HG03521 (cell line): ENCODE results near the gene EFCAB6.

Source experiments
- ATAC-seq: cut with Tn5 transposase; IDR thresholded peaks from one replicate; pipeline ENCODE4 v1.9.1; 2021; ENCODE audit warnings: mild to moderate bottlenecking, moderate library complexity; ENCODE audit not compliant: unreplicated experiment

EFCAB6 gene

DNA sequence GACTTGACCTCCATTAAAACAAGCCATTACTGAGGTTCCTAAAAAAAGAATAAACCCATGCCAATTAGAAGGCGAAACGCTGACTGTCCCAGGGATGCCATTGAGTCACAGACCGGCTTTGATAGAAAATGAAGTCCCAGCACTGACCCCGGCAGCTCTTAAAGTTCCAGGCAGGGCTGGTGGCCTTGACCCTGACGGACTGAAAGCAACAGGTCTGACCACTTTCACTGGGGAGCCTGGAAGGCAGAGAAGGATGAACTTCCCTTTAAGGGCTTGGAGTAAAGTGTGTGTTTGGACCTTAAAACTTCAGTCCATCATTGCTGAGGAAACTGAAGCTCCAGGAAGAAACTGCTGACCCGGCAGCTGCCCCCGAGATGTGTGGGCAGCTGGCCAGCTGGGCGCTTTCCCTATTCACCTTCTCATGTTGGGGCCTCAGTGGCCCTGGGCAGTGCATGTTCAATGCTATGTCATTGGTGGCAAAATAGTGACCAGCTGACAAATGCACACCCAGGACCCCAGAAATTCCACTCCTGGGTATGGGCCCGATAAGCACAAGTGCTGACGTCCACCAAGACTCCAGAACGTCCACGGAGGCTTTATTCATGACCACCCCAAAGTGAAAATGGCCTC is 18.9 kb upstream of the EFCAB6 start:
- ATAC-seq, result no peak

GRCh38 chr22:43829904-43830851 is 18.1 kb upstream of the EFCAB6 start:
- no peak for ATAC-seq

DNA sequence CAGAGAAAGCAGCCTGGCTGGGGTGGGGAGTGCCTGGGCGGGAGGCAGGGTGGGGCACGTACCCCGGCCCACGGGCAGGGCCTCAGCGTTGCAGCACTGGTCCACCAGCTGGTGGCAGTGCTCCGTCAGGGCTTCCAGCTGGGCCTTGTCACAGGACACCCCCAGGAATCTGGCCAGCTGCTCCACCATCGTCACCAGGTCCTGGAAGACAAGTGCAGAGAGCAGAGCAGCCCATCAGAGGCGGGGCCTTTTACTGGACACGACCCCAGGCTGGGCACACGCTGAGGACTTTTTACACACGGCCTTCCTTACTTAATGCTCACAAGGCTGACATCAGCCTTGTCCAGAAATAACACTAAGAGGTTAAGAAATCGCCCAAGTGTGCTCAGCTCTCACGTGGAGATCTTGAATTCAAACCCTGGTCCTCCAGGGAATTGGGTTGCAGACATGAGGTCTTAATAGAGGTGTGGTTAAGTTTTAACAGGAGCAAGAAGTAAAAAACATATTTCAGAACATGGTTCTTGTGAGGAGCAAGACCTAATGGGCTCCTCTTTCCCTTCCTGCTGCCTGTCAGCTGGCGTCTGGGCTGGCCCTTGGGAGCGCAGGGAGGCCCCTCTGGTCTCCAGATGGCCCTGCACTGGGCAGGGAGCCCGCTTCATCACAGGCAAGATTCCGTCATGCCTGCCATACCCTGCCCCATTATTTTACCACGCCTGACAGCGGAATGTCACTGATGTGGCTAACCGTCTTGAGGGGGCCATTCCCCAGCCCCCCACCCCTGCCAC is 17.1 kb upstream of the EFCAB6 start:
- no peak for ATAC-seq

- ATAC-seq, result no peak
These were observed 16.6 kb upstream of the EFCAB6 start for GRCh38 chr22:43828725-43828997.

DNA sequence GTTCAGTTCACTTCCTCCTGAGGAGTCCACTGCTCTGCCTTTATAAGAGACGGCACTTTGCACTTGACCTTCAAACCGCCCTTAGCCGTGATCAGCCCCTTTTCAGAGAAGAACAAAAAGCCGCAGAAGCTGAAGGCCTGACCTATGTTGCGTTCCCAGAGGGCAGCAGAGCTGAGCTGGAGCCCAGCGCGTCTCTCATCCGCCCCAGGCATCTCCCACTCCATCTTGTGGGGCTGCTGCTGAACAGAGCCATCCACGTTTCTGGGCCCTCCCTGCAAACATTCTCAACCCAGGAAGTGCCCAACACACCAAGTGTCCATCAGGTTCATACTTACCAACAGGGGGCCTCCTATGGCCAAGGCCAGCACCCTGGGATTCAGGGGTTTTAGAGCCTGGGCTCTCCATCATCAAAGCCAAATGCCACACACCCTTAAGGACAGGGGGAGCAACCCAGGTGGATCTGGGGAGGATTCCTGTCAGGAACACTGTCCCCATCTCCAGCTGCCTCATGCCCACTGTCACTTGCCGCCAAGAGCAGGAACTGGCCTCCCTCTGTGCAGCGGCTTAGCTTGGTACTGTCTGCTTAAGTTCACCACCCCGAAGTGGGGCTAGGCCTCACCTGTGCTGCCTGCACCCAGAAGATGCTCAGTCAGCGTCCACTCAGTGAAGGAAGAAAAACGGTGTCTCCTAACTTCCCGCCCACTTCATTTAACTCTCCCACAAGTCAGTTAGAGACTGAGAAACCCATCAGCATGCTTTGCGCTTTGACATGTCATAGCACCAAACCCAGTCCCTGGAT is 16.0 kb upstream of the EFCAB6 start:
- ATAC-seq, result no peak

DNA sequence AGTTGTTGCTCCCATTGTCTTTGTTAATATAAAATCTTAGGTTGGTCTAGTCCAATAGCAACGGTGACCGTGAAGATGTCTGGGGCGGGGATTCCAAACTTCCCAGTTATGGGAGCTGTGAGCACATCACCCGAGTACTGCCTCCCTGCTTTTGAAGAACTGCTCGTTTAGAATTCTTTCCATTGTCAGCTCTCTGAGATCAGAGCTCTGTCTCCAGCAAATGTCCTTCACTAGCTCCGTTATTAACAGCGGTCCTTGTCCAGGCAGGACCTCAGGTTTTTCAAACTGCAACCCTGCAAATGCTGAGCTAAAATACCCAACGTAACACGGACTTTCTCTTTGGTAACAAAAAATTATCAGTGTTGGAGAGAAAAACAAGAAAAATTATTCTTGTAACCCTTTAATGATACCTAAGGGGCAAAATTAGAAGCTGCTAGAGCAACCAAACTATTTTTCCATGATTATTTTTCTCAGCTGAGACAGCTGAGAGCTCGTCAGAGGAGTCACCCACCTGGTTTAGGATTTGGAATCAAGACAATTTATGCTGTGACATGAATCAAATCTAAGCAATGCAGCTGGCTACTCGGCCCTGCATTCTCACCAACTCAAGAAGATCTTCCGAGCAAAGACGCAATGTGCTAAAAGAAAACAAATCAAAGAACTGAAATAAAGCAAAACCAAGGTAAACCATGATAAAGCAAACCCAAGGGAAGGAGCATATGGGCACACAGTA is 15.1 kb upstream of the EFCAB6 start:
- no peak for ATAC-seq

DNA sequence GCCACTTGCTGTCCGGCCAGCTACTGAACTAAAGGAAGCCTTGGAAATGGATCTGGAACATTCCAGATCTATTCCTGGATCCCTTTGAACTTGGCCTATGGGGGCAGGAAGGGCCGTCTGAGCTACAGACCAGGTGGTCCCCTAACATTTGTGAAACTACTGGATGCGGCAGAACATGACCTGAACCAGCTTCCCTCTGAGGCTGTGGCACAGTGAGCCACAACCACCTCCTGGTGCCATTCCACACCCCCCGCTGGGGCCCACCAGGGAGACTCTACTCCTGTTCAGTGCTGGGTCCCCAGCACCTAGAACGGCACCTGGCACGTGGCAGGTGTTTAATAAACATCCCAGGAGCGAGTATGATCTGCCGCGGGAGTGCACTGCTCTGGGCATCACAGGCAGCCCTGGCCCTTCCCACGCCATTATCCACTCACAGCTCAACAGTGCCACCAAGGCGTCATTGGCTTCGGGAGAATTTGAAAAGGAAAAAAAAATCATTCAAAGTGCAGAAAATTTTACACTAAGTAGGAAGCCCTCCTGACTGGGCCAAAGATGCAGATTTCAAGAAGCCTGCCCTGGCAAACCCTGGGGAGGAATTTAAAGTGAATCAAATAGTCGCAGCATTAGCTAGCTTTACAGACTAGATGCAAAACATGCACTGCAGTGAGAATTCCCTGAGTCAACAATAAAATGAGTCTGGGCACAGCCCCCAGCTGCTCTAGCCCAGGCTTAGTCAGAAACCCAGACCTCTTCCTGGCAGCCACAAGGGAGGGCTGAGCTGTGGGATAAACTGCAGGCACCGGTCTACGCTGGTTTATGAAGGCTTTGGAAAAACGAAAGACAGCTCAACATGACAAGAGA is 14.3 kb upstream of the EFCAB6 start:
- no peak for ATAC-seq

GRCh38 chr22:43825651-43826050 is 13.5 kb upstream of the EFCAB6 start:
- ATAC-seq, result no peak

- no peak for ATAC-seq
These were observed 12.8 kb upstream of the EFCAB6 start for GRCh38 chr22:43824724-43825420.

DNA sequence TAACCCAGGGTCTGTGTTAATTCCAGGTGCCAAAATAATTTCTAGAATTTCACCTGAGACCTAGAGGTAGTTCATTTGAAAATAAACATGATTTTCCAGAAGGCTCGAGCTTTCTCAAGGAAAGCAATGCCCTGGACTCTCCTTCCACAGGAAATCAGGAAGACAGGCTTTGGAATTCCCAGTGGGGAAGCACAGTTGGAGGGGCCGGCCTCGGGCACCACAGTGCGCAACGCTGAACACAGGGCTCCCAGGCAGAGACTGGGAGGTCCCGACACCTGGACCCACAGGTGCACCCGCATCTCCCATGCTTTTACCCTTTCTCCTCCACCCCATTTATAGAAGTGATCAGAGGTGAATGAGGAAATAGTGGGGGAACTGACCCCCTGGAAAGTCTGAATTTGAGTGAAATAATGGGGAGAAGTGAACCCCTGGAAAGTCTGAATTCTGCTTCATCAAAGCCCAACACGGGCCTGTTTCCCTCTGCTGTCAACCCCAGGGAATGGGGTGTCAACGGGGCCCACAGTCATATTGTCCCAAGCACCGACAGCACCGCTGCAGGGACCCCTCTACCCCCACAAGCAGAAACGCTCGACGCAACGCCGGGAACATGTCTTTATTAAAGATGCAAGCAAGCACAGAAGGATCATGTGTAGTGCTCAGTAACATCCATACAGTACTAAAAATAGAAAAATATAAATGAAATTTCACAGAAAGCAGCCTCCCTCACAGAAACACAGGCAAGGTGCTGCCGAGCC is 12.0 kb upstream of the EFCAB6 start:
- no peak for ATAC-seq

- no peak for ATAC-seq
These were observed 11.3 kb upstream of the EFCAB6 start for GRCh38 chr22:43823353-43823908.

GRCh38 chr22:43821606-43822425 is 9.7 kb upstream of the EFCAB6 start:
- no peak for ATAC-seq

GRCh38 chr22:43820651-43821305 is 8.7 kb upstream of the EFCAB6 start:
- no peak for ATAC-seq

GRCh38 chr22:43819931-43820640 is 8.0 kb upstream of the EFCAB6 start:
- no peak for ATAC-seq

DNA sequence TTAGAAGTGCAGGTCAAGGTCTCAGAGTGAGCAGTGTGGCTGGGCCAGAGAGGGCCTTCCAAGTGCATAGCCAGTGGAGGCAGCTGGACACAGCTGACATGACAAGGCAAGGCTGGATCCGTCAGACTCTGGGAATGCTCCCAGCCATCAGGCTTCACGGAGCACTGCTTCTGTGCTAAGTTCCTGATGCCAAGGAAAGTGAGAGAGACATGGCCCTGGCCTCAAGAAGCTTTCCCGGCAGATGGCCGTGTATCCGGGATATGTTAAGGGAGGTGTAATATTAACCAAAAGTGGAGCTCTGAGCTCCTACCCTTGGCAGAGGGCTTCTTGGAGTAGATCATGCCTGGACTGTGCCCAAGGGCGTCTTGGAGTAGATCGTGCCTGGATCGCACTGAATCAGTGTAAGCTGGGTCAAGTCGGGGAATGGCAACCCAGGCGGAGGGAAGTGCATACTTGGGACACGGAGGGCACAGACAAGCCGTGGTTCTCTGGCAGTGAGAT is 7.4 kb upstream of the EFCAB6 start:
- ATAC-seq, result no peak

DNA sequence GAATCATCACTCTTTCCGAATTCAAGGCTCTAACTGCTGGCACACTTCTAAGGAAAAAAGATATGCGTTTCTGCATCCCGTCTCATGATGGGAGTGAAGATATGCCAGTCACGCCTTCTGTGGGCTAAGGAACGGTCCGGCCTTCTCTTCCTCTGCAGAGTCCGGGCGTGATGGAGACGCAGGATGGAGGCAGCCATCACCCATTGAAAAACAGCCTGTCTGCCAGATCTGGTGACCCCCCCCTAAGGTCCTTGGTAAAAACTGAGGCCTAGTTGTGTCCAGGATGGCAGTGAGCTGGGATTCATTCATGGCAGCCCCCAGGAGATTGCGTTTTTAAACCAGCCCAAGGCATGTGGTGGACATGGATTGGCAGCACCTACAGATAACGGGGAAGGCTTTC is 6.9 kb upstream of the EFCAB6 start:
- no peak for ATAC-seq
